PFSK-1 (cell line): Measurements from ENCODE around the gene PARD6A.

Experiments
- FOXP2 ChIP-seq: optimal IDR thresholded peaks from 2 replicates; pipeline ENCODE3; 2011; ENCODE audit warnings: borderline replicate concordance, control low read depth, inconsistent platforms; ENCODE audit not compliant: insufficient read depth; ENCODE audit errors: extremely low read length, extremely low read depth
- POLR2AphosphoS5 ChIP-seq: IDR thresholded peaks from 2 replicates; pipeline ENCODE4 v1.6.1; 2012; ENCODE audit warnings: low read depth, mild to moderate bottlenecking, control low read depth, low read length, moderate library complexity
- REST ChIP-seq, 2 experiments: IDR thresholded peaks; 2 replicates each; pipeline versions ENCODE4 v1.6.1 to v1.8.0; 2011 to 2012; ENCODE audit warnings: low read depth in 2 of 2, low read length in 2 of 2, control low read depth in 1 of 2, inconsistent platforms in 1 of 2, mild to moderate bottlenecking in 1 of 2, moderate library complexity in 1 of 2; ENCODE audit not compliant: insufficient read depth in 1 of 2
- SIN3A ChIP-seq: IDR thresholded peaks from 2 replicates; pipeline ENCODE4 v1.6.1; 2012; ENCODE audit warnings: mild to moderate bottlenecking, low read length, moderate library complexity, borderline replicate concordance; ENCODE audit not compliant: insufficient read depth
- TAF1 ChIP-seq: IDR thresholded peaks from 2 replicates; pipeline ENCODE4 v1.6.1; 2012; ENCODE audit warnings: low read length, control low read depth, borderline replicate concordance; ENCODE audit not compliant: insufficient read depth

Gene PARD6A

DNA sequence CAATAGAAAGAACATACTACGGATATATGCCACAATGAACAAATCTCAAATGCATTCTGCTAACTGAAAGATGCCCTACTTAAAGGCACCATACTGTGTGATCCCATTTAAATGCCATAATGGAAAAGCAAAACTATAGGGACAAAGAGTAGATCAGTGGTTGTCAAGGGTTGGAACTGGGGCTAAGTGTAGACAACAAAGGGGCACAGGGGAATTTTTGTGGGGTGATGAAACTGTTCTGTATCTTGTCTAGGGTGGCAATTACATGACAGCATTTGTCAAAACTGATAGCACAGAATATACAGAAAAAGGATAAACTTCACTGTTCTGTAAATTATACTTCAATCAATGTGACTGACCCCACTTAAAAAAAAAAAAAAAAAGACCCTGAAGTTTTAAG, 40.7 kb downstream of the PARD6A start:
- no peak for TF ChIP-seq POLR2AphosphoS5
- TF ChIP-seq REST (IDR thresholded peaks at IDR 0.05; ENCODE audit: insufficient read depth in 1 of 2, low read depth in 2 of 2, low read length in 2 of 2) = no peak
- no peak for TF ChIP-seq FOXP2

DNA sequence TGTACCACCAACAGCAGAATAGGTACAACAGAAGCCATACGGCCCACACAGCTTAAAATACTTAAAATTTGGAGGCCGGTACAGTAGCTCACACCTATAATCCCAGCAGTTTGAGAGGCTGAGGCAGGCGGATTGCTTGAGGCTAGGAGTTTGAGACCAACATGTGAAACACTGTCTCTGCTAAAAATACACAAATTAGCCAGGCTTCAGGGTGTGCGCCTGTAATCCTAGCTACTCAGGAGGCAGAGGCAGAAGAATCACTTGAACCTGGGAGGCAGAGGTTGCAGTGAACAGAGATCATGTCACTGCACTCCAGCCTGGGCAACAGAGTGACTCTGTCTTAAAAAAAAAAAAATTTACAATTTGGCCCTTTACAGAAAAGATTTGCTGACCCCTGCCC, 41.4 kb downstream of the PARD6A start:
- TF ChIP-seq POLR2AphosphoS5 (no peak), REST (IDR thresholded peaks at IDR 0.05; ENCODE audit: insufficient read depth in 1 of 2, low read depth in 2 of 2, low read length in 2 of 2) (no peak), SIN3A (no peak), TAF1 (no peak), FOXP2 (no peak)

GRCh38 chr16:67703626-67704025, 42.9 kb downstream of the PARD6A start:
- TF ChIP-seq TAF1 (no peak), POLR2AphosphoS5 (no peak), REST (IDR thresholded peaks at IDR 0.05; ENCODE audit: insufficient read depth in 1 of 2, low read depth in 2 of 2, low read length in 2 of 2) (no peak), SIN3A (no peak), FOXP2 (no peak)

DNA sequence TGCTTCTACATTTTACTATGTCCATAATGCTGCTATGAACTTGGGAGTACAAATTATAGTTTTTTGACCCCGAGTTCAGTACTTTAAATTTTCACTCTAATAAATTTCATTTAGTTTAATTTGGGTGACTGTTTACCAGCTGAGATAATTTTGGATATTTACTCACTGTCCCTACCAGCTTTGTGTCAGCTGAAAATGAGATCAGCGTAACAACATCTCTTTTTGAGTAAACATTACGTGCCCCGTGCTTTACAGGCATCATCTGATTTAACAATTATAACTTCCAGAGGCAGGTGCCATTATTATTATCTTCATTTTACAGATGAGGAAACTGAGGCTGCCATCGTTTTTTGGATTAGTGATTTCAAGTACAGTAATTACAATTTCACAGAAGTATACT, 43.4 kb downstream of the PARD6A start:
- TF ChIP-seq REST (IDR thresholded peaks at IDR 0.05; ENCODE audit: insufficient read depth in 1 of 2, low read depth in 2 of 2, low read length in 2 of 2) = no peak
- TF ChIP-seq FOXP2 = no peak
- no peak for TF ChIP-seq SIN3A
- no peak for TF ChIP-seq POLR2AphosphoS5
- no peak for TF ChIP-seq TAF1

DNA sequence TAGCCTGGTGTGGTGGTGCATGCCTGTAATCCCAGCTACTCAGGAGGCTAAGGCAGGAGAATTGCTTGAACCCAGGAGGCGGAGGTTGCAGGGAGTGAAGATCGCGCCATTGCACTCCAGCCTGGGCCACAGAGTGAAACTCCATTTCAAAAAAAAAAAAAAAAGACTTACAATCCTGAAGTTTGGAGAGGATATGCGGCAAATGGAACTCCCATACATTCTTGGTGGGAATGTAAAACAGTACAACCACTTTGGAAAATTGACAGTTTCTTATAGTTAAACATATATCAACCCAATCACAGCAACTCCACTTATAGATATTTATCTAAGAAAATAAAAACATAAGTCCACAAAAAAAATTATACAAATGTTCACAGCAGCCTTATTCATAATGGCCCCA, 46.5 kb downstream of the PARD6A start:
- TF ChIP-seq POLR2AphosphoS5 (no peak), TAF1 (no peak), REST (IDR thresholded peaks at IDR 0.05; ENCODE audit: insufficient read depth in 1 of 2, low read depth in 2 of 2, low read length in 2 of 2) (no peak), SIN3A (no peak), FOXP2 (no peak)
